22Rv1 (cell line): ENCODE data around the gene ARID4A.

Experiments
- H3K27ac ChIP-seq: fragments of 450-650 bp; 2 replicates; pipeline ENCODE4 v1.5.1; 2017
- CTCF ChIP-seq: fragments of 450-650 bp; IDR thresholded peaks from 2 replicates; pipeline ENCODE4 v1.5.1; 2017; ENCODE audit warnings: mild to moderate bottlenecking
- ZFX ChIP-seq: fragments of 450-650 bp; IDR thresholded peaks from 2 replicates; pipeline ENCODE4 v1.6.1; 2017; ENCODE audit warnings: antibody characterized with exemption, borderline replicate concordance

Gene ARID4A

GRCh38 chr14:58296726-58297125, 1.6 kb upstream of the ARID4A start:
- H3K27ac ChIP-seq = peak overlapping the region; percentile 96
- no peak for TF ChIP-seq ZFX
- TF ChIP-seq CTCF = no peak

- peak overlapping the region; percentile 96 for H3K27ac ChIP-seq
- TF ChIP-seq CTCF (no peak), ZFX (no peak)
Observed at GRCh38 chr14:58297412-58297761, 968 bp upstream of the ARID4A start.

GRCh38 chr14:58297762-58298476, 436 bp upstream of the ARID4A start:
- H3K27ac ChIP-seq = peak overlapping the region; percentile 96
- TF ChIP-seq ZFX (no peak), CTCF (0 out of 2 replicates have a peak, but pooled peaks have one; percentile 12)

- TF ChIP-seq CTCF = no peak
- no peak for TF ChIP-seq ZFX
- peak overlapping the region; percentile 96 for H3K27ac ChIP-seq
Observed at GRCh38 chr14:58299401-58300330, 1.3 kb downstream of the ARID4A start.

GRCh38 chr14:58301416-58301815, 3.1 kb downstream of the ARID4A start:
- no peak overlapping the region for H3K27ac ChIP-seq
- no peak for TF ChIP-seq ZFX
- TF ChIP-seq CTCF = no peak

GRCh38 chr14:58305730-58306129, 7.4 kb downstream of the ARID4A start:
- TF ChIP-seq ZFX (no peak), CTCF (no peak)
- no peak overlapping the region for H3K27ac ChIP-seq
